Neuronal stem cell (in vitro differentiated cells): ENCODE measurements around the gene CNOT8.

Source experiments
- DNase-seq: peaks from one replicate; pipeline ENCODE4 v3.0.0-alpha.2; 2013; ENCODE audit warnings: low spot score
- H2AFZ ChIP-seq: one replicate; pipeline ENCODE4 v1.6.1; 2013; ENCODE audit warnings: mild to moderate bottlenecking, low read length, inconsistent platforms
- H2AK5ac ChIP-seq: 2 replicates; pipeline ENCODE4 v1.6.1; 2013; ENCODE audit warnings: low read depth, mild to moderate bottlenecking, inconsistent platforms, low read length, moderate library complexity, mixed read lengths
- H2BK120ac ChIP-seq: 2 replicates; pipeline ENCODE4 v1.6.1; 2013; ENCODE audit warnings: low read depth, mild to moderate bottlenecking, inconsistent platforms, low read length, moderate library complexity, mixed read lengths
- H2BK12ac ChIP-seq: one replicate; pipeline ENCODE4 v1.6.1; 2013; ENCODE audit warnings: low read length, inconsistent platforms
- H2BK15ac ChIP-seq: 2 replicates; pipeline ENCODE4 v1.6.1; 2013; ENCODE audit warnings: mild to moderate bottlenecking, low read length, inconsistent platforms, mixed read lengths
- H2BK5ac ChIP-seq: one replicate; pipeline ENCODE4 v1.6.1; 2013; ENCODE audit warnings: inconsistent platforms, mild to moderate bottlenecking, low read length, moderate library complexity
- H3K14ac ChIP-seq: one replicate; pipeline ENCODE4 v1.6.1; 2013; ENCODE audit warnings: low read length, inconsistent platforms
- H3K18ac ChIP-seq: 2 replicates; pipeline ENCODE4 v1.6.1; 2013; ENCODE audit warnings: low read length, inconsistent platforms
- H3K23ac ChIP-seq: 2 replicates; pipeline ENCODE4 v1.6.1; 2013; ENCODE audit warnings: low read depth, mild to moderate bottlenecking, mixed read lengths, low read length, inconsistent platforms; ENCODE audit not compliant: poor library complexity
- H3K27ac ChIP-seq: replicated peaks from 3 replicates; pipeline ENCODE4 v1.5.1; 2013; ENCODE audit warnings: low read length, inconsistent platforms
- H3K27me3 ChIP-seq, 3 experiments: 2 replicates each; pipeline ENCODE4 v1.6.1; 2013; ENCODE audit warnings: low read length in 3 of 3, mild to moderate bottlenecking in 2 of 3, inconsistent platforms in 1 of 3, low read depth in 1 of 3, mixed read lengths in 1 of 3, moderate library complexity in 1 of 3; ENCODE audit not compliant: control insufficient read depth in 3 of 3, insufficient read depth in 3 of 3
- H3K36me3 ChIP-seq, 2 donors: replicated peaks in 1 of 2; 2 replicates each; pipeline ENCODE4 v1.6.1; 2013; ENCODE audit warnings: low read length in 2 of 2; ENCODE audit not compliant: control insufficient read depth in 2 of 2, insufficient read depth in 2 of 2
- H3K4ac ChIP-seq: 2 replicates; pipeline ENCODE4 v1.6.1; 2013; ENCODE audit warnings: inconsistent platforms, mild to moderate bottlenecking, low read length, moderate library complexity
- H3K4me1 ChIP-seq, 2 donors: 1 replicate in 1 of 2; 2 replicates in 1 of 2; pipeline ENCODE4 v1.6.1; 2013; ENCODE audit warnings: low read length in 2 of 2, low read depth in 1 of 2; ENCODE audit not compliant: control insufficient read depth in 2 of 2, insufficient read depth in 1 of 2
- H3K4me2 ChIP-seq: one replicate; pipeline ENCODE4 v1.6.1; 2013; ENCODE audit warnings: mild to moderate bottlenecking, low read length, inconsistent platforms; ENCODE audit not compliant: insufficient read depth, poor library complexity, severe bottlenecking
- H3K4me3 ChIP-seq, 2 donors: 2 replicates each; pipeline ENCODE4 v1.5.1; 2013; ENCODE audit warnings: low read length in 2 of 2, mild to moderate bottlenecking in 2 of 2, inconsistent platforms in 1 of 2, moderate library complexity in 1 of 2
- H3K79me1 ChIP-seq: one replicate; pipeline ENCODE4 v1.6.1; 2013; ENCODE audit warnings: low read depth, mild to moderate bottlenecking, inconsistent platforms, low read length, moderate library complexity
- H3K9ac ChIP-seq: one replicate; pipeline ENCODE4 v1.6.1; 2013; ENCODE audit warnings: mild to moderate bottlenecking, low read depth, low read length, inconsistent platforms; ENCODE audit not compliant: poor library complexity
- H3K9me3 ChIP-seq, 2 donors: replicated peaks in 1 of 2; 2 replicates each; pipeline versions ENCODE3 to v1.6.1; 2013; ENCODE audit warnings: low read length in 2 of 2, mild to moderate bottlenecking in 2 of 2, inconsistent platforms in 1 of 2, low read depth in 1 of 2, mixed read lengths in 1 of 2, moderate library complexity in 1 of 2; ENCODE audit not compliant: control insufficient read depth in 2 of 2, insufficient read depth in 1 of 2
- H4K8ac ChIP-seq: one replicate; pipeline ENCODE4 v1.6.1; 2013; ENCODE audit warnings: low read depth, mild to moderate bottlenecking, inconsistent platforms, low read length, moderate library complexity
- H4K91ac ChIP-seq: one replicate; pipeline ENCODE4 v1.6.1; 2013; ENCODE audit warnings: low read length, low read depth, mild to moderate bottlenecking, inconsistent platforms; ENCODE audit not compliant: poor library complexity
- WGBS, 2 donors: extraction: QIAGEN DNeasy Blood & Tissue Kit; methylation state at CpG; one replicate each; pipeline ENCODE4 v1.1.7; 2013; ENCODE audit warnings: missing lambda C conversion rate in 2 of 2, mixed read lengths in 1 of 2; ENCODE audit not compliant: insufficient read length in 2 of 2, insufficient replicate concordance in 1 of 2; ENCODE audit errors: extremely low coverage in 2 of 2; 5-methylcytosine and 5-hydroxymethylcytosine counted together

CNOT8 gene

DNA sequence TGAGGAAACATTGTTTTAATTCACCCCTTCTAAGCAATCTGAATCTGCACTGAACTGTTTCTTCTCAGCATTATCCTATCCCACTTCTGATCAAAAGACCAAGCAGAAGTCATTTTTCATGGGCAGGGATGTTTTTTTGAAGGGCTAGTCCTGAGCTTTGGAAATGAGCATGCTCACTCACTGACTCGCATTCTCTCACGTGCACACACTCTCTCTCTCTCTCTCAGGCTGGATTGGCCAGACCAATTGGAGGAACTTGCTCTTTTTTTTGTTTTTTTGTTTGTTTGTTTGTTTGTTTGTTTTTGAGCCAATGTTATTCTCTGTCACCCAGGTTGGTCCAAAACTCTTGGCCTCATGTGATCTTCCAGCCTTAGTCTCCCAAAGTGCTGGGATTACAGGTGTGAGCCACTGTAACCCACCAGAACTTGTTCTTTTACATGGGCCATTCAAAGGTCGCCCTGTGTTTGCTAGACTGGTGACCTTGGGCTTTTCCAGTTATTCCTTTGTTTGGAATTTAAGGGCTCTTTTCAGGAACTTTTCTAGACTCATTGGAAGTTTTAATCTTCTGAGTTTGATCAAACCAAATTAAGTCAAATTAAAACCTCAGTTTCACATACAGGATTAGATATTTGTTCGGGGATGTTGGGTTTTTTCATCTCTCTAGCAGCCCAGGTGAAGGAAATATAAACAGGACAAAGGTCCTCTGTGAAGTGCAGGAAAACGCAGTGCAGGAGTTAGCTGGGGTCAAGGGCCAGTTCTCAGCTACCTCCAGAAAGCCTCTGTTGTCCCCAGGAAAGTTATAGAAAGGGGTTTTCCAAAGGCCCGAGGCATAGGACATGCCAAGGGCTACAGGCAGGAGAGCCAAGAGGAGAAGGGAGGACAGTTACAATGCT lies 21.2 kb upstream of the CNOT8 start:
- H2BK120ac ChIP-seq, result no peak overlapping the region
- H3K4ac ChIP-seq, result no peak overlapping the region
- H2BK12ac ChIP-seq, result no peak overlapping the region
- H2AK5ac ChIP-seq, result no peak overlapping the region
- H3K4me2 ChIP-seq, result no peak overlapping the region
- no peaks in the 10 kb centered on the region for H3K4me1 ChIP-seq
- no peak for DNase-seq
- H3K36me3 ChIP-seq, result peaks cover 3 to 4% of the 10 kb centered on the region in 2 donors
- no peak overlapping the region for H3K14ac ChIP-seq
- H3K18ac ChIP-seq, result no peak overlapping the region
- H4K91ac ChIP-seq, result no peak overlapping the region
- H3K79me1 ChIP-seq, result no peaks in the 10 kb centered on the region
- no peak overlapping the region for H3K27ac ChIP-seq
- no peaks in the 10 kb centered on the region for H3K9me3 ChIP-seq
- no CpG with 5 or more reads among the region's 6 CpGs for WGBS, 2 donors
- H2AFZ ChIP-seq, result no peak overlapping the region
- no peak overlapping the region for H2BK5ac ChIP-seq
- H3K4me3 ChIP-seq, result no peak overlapping the region
- no peaks in the 10 kb centered on the region for H3K27me3 ChIP-seq
- H3K9ac ChIP-seq, result no peak overlapping the region
- H4K8ac ChIP-seq, result no peak overlapping the region
- no peak overlapping the region for H3K23ac ChIP-seq
- no peak overlapping the region for H2BK15ac ChIP-seq

GRCh38 chr5:154840435-154841272 lies 17.8 kb upstream of the CNOT8 start:
- Histone ChIP-seq H2AK5ac (no peak overlapping the region), H3K14ac (no peak overlapping the region), H3K9me3 (no peaks in the 10 kb centered on the region), H3K4me3 (no peak overlapping the region), H3K23ac (no peak overlapping the region), H3K4me1 (no peaks in the 10 kb centered on the region), H3K27me3 (no peaks in the 10 kb centered on the region), H2BK120ac (no peak overlapping the region), H3K9ac (no peak overlapping the region), H3K27ac (no peak overlapping the region), H3K4me2 (no peak overlapping the region), H3K79me1 (no peaks in the 10 kb centered on the region), H3K36me3 (peaks cover 3 to 4% of the 10 kb centered on the region in 2 donors), H4K8ac (no peak overlapping the region), H2BK15ac (no peak overlapping the region), H2BK5ac (no peak overlapping the region), H3K18ac (no peak overlapping the region), H2BK12ac (no peak overlapping the region), H3K4ac (no peak overlapping the region), H4K91ac (no peak overlapping the region), H2AFZ (no peak overlapping the region)
- DNase-seq, result no peak
- no CpG with 5 or more reads among the region's 6 CpGs for WGBS, 2 donors

- no peak overlapping the region for H3K14ac ChIP-seq
- no peak overlapping the region for H2BK12ac ChIP-seq
- H4K8ac ChIP-seq, result no peak overlapping the region
- H3K4me3 ChIP-seq, result no peak overlapping the region
- no peak overlapping the region for H2BK5ac ChIP-seq
- no peak overlapping the region for H3K9ac ChIP-seq
- H3K27ac ChIP-seq, result no peak overlapping the region
- no peak overlapping the region for H3K4me2 ChIP-seq
- no peak overlapping the region for H3K18ac ChIP-seq
- no peaks in the 10 kb centered on the region for H3K9me3 ChIP-seq
- H2BK15ac ChIP-seq, result no peak overlapping the region
- H4K91ac ChIP-seq, result no peak overlapping the region
- H3K79me1 ChIP-seq, result no peaks in the 10 kb centered on the region
- H3K23ac ChIP-seq, result no peak overlapping the region
- no peak overlapping the region for H3K4ac ChIP-seq
- H3K27me3 ChIP-seq, result no peaks in the 10 kb centered on the region
- no peaks in the 10 kb centered on the region for H3K4me1 ChIP-seq
- no peak overlapping the region for H2AK5ac ChIP-seq
- DNase-seq, result no peak
- peaks cover 3 to 4% of the 10 kb centered on the region in 2 donors for H3K36me3 ChIP-seq
- H2AFZ ChIP-seq, result no peak overlapping the region
- no peak overlapping the region for H2BK120ac ChIP-seq
Observed at GRCh38 chr5:154841273-154841661, 17.2 kb upstream of the CNOT8 start.
